Measurements from ENCODE around the gene ST7.

DNA sequence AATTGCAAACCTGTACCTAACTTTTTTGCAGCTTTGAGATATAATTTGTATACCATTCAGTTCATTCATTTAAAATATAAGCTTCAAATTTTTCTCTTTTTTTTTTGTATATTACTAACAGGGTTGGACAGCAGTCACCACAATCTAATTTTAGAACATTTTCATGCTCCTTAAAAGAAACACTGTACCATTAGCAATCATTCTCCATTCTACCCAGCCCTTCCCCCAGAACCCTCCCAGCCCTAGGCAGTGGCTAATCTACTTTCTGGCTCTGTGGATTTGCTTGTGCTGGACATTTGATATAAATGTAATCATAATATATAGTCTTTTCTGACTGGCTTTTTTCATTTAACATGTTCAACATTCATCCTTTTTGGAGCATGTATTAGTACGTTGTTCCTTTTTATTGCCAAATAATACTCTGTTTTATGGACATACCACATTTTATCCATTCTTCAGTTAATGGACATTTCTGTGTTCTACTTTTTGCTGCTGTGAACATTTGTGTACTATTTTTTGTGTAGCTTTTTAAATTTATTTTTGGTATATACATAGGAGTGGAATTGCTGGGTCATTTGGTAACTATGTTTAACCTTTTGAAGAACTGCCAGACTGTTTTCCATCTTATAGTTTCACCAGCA, 40.9 kb upstream of the ST7 start:
- TF ChIP-seq, protein P1, sequence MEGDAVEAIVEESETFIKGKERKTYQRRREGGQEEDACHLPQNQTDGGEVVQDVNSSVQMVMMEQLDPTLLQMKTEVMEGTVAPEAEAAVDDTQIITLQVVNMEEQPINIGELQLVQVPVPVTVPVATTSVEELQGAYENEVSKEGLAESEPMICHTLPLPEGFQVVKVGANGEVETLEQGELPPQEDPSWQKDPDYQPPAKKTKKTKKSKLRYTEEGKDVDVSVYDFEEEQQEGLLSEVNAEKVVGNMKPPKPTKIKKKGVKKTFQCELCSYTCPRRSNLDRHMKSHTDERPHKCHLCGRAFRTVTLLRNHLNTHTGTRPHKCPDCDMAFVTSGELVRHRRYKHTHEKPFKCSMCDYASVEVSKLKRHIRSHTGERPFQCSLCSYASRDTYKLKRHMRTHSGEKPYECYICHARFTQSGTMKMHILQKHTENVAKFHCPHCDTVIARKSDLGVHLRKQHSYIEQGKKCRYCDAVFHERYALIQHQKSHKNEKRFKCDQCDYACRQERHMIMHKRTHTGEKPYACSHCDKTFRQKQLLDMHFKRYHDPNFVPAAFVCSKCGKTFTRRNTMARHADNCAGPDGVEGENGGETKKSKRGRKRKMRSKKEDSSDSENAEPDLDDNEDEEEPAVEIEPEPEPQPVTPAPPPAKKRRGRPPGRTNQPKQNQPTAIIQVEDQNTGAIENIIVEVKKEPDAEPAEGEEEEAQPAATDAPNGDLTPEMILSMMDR (IDR thresholded peaks at IDR 0.05), result no peak
- TF ChIP-seq, protein P2, sequence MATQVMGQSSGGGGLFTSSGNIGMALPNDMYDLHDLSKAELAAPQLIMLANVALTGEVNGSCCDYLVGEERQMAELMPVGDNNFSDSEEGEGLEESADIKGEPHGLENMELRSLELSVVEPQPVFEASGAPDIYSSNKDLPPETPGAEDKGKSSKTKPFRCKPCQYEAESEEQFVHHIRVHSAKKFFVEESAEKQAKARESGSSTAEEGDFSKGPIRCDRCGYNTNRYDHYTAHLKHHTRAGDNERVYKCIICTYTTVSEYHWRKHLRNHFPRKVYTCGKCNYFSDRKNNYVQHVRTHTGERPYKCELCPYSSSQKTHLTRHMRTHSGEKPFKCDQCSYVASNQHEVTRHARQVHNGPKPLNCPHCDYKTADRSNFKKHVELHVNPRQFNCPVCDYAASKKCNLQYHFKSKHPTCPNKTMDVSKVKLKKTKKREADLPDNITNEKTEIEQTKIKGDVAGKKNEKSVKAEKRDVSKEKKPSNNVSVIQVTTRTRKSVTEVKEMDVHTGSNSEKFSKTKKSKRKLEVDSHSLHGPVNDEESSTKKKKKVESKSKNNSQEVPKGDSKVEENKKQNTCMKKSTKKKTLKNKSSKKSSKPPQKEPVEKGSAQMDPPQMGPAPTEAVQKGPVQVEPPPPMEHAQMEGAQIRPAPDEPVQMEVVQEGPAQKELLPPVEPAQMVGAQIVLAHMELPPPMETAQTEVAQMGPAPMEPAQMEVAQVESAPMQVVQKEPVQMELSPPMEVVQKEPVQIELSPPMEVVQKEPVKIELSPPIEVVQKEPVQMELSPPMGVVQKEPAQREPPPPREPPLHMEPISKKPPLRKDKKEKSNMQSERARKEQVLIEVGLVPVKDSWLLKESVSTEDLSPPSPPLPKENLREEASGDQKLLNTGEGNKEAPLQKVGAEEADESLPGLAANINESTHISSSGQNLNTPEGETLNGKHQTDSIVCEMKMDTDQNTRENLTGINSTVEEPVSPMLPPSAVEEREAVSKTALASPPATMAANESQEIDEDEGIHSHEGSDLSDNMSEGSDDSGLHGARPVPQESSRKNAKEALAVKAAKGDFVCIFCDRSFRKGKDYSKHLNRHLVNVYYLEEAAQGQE (IDR thresholded peaks at IDR 0.05; ENCODE audit: insufficient read depth in 1 of 2, low read depth in 2 of 2, low read length in 1 of 2), result no peak
- no peak for TF ChIP-seq POLR2AphosphoS5 (IDR thresholded peaks at IDR 0.05; ENCODE audit: low read depth, low read length)
- no peak for TF ChIP-seq SIN3A (IDR thresholded peaks at IDR 0.05; ENCODE audit: borderline replicate concordance, insufficient read depth, low read depth, low read length)
- no peak for TF ChIP-seq TCF7L2 (IDR thresholded peaks at IDR 0.05; ENCODE audit: low read depth, low read length)

Measured in Panc1 (cell line).